ENCODE results near the gene AACS. TPM values are rescaled to one million over a fixed set of nuclear protein-coding genes. Genes with fewer than 3 reads are reported as not detected.

The AACS gene
- total RNA-seq, 1 donor from 2014 or later, result 77.6 TPM

- peak overlapping the region; percentile 94 for H3K4me3 Mint-ChIP-seq (ENCODE audit: unreplicated experiment)
- TF ChIP-seq, protein P1, sequence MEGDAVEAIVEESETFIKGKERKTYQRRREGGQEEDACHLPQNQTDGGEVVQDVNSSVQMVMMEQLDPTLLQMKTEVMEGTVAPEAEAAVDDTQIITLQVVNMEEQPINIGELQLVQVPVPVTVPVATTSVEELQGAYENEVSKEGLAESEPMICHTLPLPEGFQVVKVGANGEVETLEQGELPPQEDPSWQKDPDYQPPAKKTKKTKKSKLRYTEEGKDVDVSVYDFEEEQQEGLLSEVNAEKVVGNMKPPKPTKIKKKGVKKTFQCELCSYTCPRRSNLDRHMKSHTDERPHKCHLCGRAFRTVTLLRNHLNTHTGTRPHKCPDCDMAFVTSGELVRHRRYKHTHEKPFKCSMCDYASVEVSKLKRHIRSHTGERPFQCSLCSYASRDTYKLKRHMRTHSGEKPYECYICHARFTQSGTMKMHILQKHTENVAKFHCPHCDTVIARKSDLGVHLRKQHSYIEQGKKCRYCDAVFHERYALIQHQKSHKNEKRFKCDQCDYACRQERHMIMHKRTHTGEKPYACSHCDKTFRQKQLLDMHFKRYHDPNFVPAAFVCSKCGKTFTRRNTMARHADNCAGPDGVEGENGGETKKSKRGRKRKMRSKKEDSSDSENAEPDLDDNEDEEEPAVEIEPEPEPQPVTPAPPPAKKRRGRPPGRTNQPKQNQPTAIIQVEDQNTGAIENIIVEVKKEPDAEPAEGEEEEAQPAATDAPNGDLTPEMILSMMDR (IDR thresholded peaks at IDR 0.05; ENCODE audit: unreplicated experiment), result no peak
- peaks cover 6% of the 10 kb centered on the region for H3K27me3 Mint-ChIP-seq (ENCODE audit: unreplicated experiment)
- no peak for DNase-seq (ENCODE audit: low spot score)
- peaks cover 20% of the 10 kb centered on the region for H3K4me1 Mint-ChIP-seq (ENCODE audit: unreplicated experiment)
- peak overlapping the region; percentile 48 for H3K27ac Mint-ChIP-seq (ENCODE audit: unreplicated experiment)
- H3K36me3 Mint-ChIP-seq (ENCODE audit: low read depth, unreplicated experiment), result peaks cover 9% of the 10 kb centered on the region
- no peaks in the 10 kb centered on the region for H3K9me3 Mint-ChIP-seq (ENCODE audit: unreplicated experiment)
Measured at GRCh38 chr12:125065919-125066570, 810 bp downstream of the AACS start.

- H3K4me3 Mint-ChIP-seq (ENCODE audit: unreplicated experiment), result no peak overlapping the region
Measured at GRCh38 chr12:125068391-125068790, 3.2 kb downstream of the AACS start.

GRCh38 chr12:125069616-125070015 lies 4.4 kb downstream of the AACS start:
- Mint-ChIP-seq H3K4me3 (ENCODE audit: unreplicated experiment) (no peak overlapping the region), H3K27ac (ENCODE audit: unreplicated experiment) (no peak overlapping the region), H3K9me3 (ENCODE audit: unreplicated experiment) (no peaks in the 10 kb centered on the region), H3K27me3 (ENCODE audit: unreplicated experiment) (peaks cover 8% of the 10 kb centered on the region), H3K36me3 (ENCODE audit: low read depth, unreplicated experiment) (peaks cover 26% of the 10 kb centered on the region), H3K4me1 (ENCODE audit: unreplicated experiment) (peaks cover 20% of the 10 kb centered on the region)
- no peak for DNase-seq (ENCODE audit: low spot score)
- TF ChIP-seq, protein P1 (IDR thresholded peaks at IDR 0.05; ENCODE audit: unreplicated experiment), result no peak

More at GRCh38 chr12:125068391-125068790, 3.2 kb downstream of the AACS start:
- Mint-ChIP-seq H3K9me3 (ENCODE audit: unreplicated experiment) (no peaks in the 10 kb centered on the region), H3K4me1 (ENCODE audit: unreplicated experiment) (peaks cover 20% of the 10 kb centered on the region), H3K27ac (ENCODE audit: unreplicated experiment) (peak overlapping the region; percentile 70), H3K27me3 (ENCODE audit: unreplicated experiment) (peaks cover 8% of the 10 kb centered on the region), H3K36me3 (ENCODE audit: low read depth, unreplicated experiment) (peaks cover 22% of the 10 kb centered on the region)
- TF ChIP-seq, protein P1 (IDR thresholded peaks at IDR 0.05; ENCODE audit: unreplicated experiment), result no peak
- no peak for DNase-seq (ENCODE audit: low spot score)

GRCh38 chr12:125070112-125070511 lies 4.9 kb downstream of the AACS start:
- TF ChIP-seq, protein P1 (IDR thresholded peaks at IDR 0.05; ENCODE audit: unreplicated experiment), result no peak
- Mint-ChIP-seq H3K4me3 (ENCODE audit: unreplicated experiment) (no peak overlapping the region), H3K4me1 (ENCODE audit: unreplicated experiment) (peaks cover 18% of the 10 kb centered on the region), H3K9me3 (ENCODE audit: unreplicated experiment) (no peaks in the 10 kb centered on the region), H3K36me3 (ENCODE audit: low read depth, unreplicated experiment) (peaks cover 26% of the 10 kb centered on the region), H3K27me3 (ENCODE audit: unreplicated experiment) (peaks cover 8% of the 10 kb centered on the region), H3K27ac (ENCODE audit: unreplicated experiment) (no peak overlapping the region)
- no peak for DNase-seq (ENCODE audit: low spot score)

GRCh38 chr12:125070661-125071390 lies 5.6 kb downstream of the AACS start:
- H3K9me3 Mint-ChIP-seq (ENCODE audit: unreplicated experiment), result no peaks in the 10 kb centered on the region
- H3K27me3 Mint-ChIP-seq (ENCODE audit: unreplicated experiment), result peaks cover 8% of the 10 kb centered on the region
- H3K4me3 Mint-ChIP-seq (ENCODE audit: unreplicated experiment), result no peak overlapping the region
- H3K36me3 Mint-ChIP-seq (ENCODE audit: low read depth, unreplicated experiment), result peaks cover 27% of the 10 kb centered on the region
- H3K4me1 Mint-ChIP-seq (ENCODE audit: unreplicated experiment), result peaks cover 18% of the 10 kb centered on the region
- TF ChIP-seq, protein P1 (IDR thresholded peaks at IDR 0.05; ENCODE audit: unreplicated experiment), result no peak
- no peak for DNase-seq (ENCODE audit: low spot score)
- no peak overlapping the region for H3K27ac Mint-ChIP-seq (ENCODE audit: unreplicated experiment)

All from endothelial cell (in vitro differentiated cells).